Fibroblast of mammary gland (primary cell): ENCODE measurements around the gene RBMS3.
"Not testable (repeated sequence)": the region's sequence is repeated elsewhere in the genome, so short reads cannot be mapped to it uniquely, and the experiment has no call there.

ENCODE experiments used
- DNase-seq: peaks from one replicate; pipeline ENCODE4 v3.0.0-alpha.2; 2010; ENCODE audit warnings: low read depth
- H3K4me3 ChIP-seq: 2 replicates; pipeline ENCODE4 v1.5.1; 2011; ENCODE audit warnings: low read depth, mild to moderate bottlenecking, low read length, moderate library complexity; ENCODE audit not compliant: control insufficient read depth
- CTCF ChIP-seq: conservative IDR thresholded peaks from 2 replicates; pipeline ENCODE4 v1.5.1; 2011; ENCODE audit warnings: low read depth, low read length, inconsistent platforms; ENCODE audit not compliant: control insufficient read depth, insufficient read depth

RBMS3 gene

GRCh38 chr3:29280404-29281093, at the start of gene RBMS3:
Gene RBMS3 (plus strand): TSS chr3:29281071.
- DNase-seq: peak; percentile 96
- peak within 1 kb of the TSS; percentile 87 for H3K4me3 ChIP-seq

GRCh38 chr3:29233126-29233525, 47.7 kb upstream of the RBMS3 start:
- H3K4me3 ChIP-seq: not testable (repeated sequence)
- DNase-seq: peak; percentile 12

More at GRCh38 chr3:29280404-29281093, at the start of gene RBMS3:
- TF ChIP-seq CTCF: peak; percentile 73

GRCh38 chr3:29236146-29236840, 44.6 kb upstream of the RBMS3 start:
- H3K4me3 ChIP-seq: no peak overlapping the region
- DNase-seq: no peak
- TF ChIP-seq CTCF: no peak

- H3K4me3 ChIP-seq: no peak overlapping the region
- DNase-seq: no peak
- no peak for TF ChIP-seq CTCF
Measured at GRCh38 chr3:29239376-29239775, 41.5 kb upstream of the RBMS3 start.

- DNase-seq: peak; percentile 44
- no peak for TF ChIP-seq CTCF
- H3K4me3 ChIP-seq: no peak overlapping the region
Measured at GRCh38 chr3:29240248-29240647, 40.6 kb upstream of the RBMS3 start.

- no peak for DNase-seq
- no peak overlapping the region for H3K4me3 ChIP-seq
- no peak for TF ChIP-seq CTCF
Measured at GRCh38 chr3:29240887-29241286, 40.0 kb upstream of the RBMS3 start.

GRCh38 chr3:29241855-29242254, 39.0 kb upstream of the RBMS3 start:
- H3K4me3 ChIP-seq: no peak overlapping the region
- no peak for TF ChIP-seq CTCF

More at GRCh38 chr3:29241855-29242254, 39.0 kb upstream of the RBMS3 start:
- DNase-seq: no peak
